Measurements from ENCODE around the gene TMEM116. TPM values are rescaled to one million over a fixed set of nuclear protein-coding genes. Genes with fewer than 3 reads are reported as not detected.

TMEM116 gene
- 6.0 and 6.2 TPM in 2 replicates for polyA plus RNA-seq (2013)

DNA sequence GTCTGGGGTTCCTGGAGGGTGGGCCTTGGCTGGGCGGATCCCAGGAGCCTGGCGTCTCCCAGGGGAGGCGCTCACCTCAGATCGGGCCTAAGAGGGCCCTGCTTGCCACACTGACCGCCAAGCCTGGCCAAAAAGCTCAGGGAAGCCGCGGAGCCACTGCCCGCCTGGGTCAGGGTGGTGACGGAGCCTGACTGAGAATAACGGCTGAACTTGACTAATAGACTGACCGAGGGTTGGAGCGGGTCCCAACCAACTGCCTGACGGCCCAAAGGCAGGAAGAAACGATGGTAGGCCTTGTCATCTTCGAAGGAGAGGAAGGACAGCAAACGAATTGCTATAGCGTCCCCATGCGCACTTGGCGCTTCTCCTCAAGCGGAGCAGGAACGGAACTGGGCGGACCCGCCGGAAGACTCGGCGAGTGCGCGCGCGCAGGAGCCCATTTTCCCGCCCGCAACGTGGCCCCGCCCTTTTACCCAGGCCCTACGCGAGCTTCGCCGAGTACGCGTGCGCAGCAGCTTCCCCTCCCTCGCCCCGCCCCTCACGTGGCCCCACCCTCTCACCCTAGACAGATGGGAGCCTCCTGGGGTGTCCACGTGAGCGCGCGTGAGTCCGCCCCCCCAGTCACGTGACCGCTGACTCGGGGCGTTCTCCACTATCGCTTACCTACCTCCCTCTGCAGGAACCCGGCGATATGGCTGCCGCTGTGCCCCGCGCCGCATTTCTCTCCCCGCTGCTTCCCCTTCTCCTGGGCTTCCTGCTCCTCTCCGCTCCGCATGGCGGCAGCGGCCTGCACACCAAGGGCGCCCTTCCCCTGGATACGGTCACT is at the start of gene TMEM116, which contains the start of gene ERP29:
TMEM116 (minus strand) TSS at position 391 of the 826 bp plus-strand sequence. CDS start 7,895 bp downstream, outside the sequence.
ERP29 (plus strand) TSS at position 652 of the 826 bp plus-strand sequence; CDS start at position 692, 40 bp downstream.
- peak within 1 kb of the TSS; percentile 54 for H2BK120ac ChIP-seq (ENCODE audit: insufficient read depth, low read length, poor library complexity)
- H2AK5ac ChIP-seq (ENCODE audit: low read length) = peak within 1 kb of the TSS; percentile 4
- no CpG with 5 or more reads among the region's 67 CpGs for WGBS (ENCODE audit: extremely low coverage, insufficient coverage, insufficient read length)
- peaks cover 7 to 13% of the 10 kb centered on the region in 2 experiments for H3K4me1 ChIP-seq (ENCODE audit: control insufficient read depth in 1 of 2, insufficient read depth in 2 of 2, low read length in 2 of 2)
- no peak within 1 kb of the TSS for H2BK12ac ChIP-seq (ENCODE audit: low read length)
- no peaks in the 10 kb centered on the region for H3K27me3 ChIP-seq (ENCODE audit: insufficient read depth, low read length)
- H3K4me3 ChIP-seq (ENCODE audit: low read depth, low read length) = peak within 1 kb of the TSS; percentile 99
- H2BK5ac ChIP-seq (ENCODE audit: low read depth, low read length, poor library complexity) = peak within 1 kb of the TSS; percentile 68
- peak within 1 kb of the TSS; percentile 96 for H4K91ac ChIP-seq (ENCODE audit: low read depth, low read length)
- peak within 1 kb of the TSS; percentile 78 for H4K12ac ChIP-seq (ENCODE audit: low read depth, low read length)
- peak within 1 kb of the TSS; percentile 95 for H3K27ac ChIP-seq (ENCODE audit: low read depth, low read length)
- H3K23ac ChIP-seq (ENCODE audit: low read length) = no peak within 1 kb of the TSS
- peaks cover 0 to 2% of the 10 kb centered on the region in 2 experiments for H3K36me3 ChIP-seq (ENCODE audit: control insufficient read depth in 1 of 2, insufficient read depth in 2 of 2, low read length in 2 of 2)
- H3K18ac ChIP-seq (ENCODE audit: low read length) = peak within 1 kb of the TSS; percentile 70
- H3K14ac ChIP-seq (ENCODE audit: low read length) = peak within 1 kb of the TSS; percentile 97
- peak; percentile 99 for DNase-seq
- H3K9me3 ChIP-seq (ENCODE audit: insufficient read depth, low read depth, low read length) = peaks cover 5% of the 10 kb centered on the region
- peaks cover 18% of the 10 kb centered on the region for H3K79me2 ChIP-seq (ENCODE audit: control insufficient read depth, insufficient read depth, low read length, poor library complexity)
- H4K8ac ChIP-seq (ENCODE audit: low read depth, low read length) = peak within 1 kb of the TSS; percentile 92
- H3K4ac ChIP-seq (ENCODE audit: low read depth, low read length) = peak within 1 kb of the TSS; percentile 97
- peaks cover 15% of the 10 kb centered on the region for H3K79me1 ChIP-seq (ENCODE audit: low read length)
- H3K4me2 ChIP-seq (ENCODE audit: low read length) = peak within 1 kb of the TSS; percentile 94
- peak within 1 kb of the TSS; percentile 72 for H2AFZ ChIP-seq (ENCODE audit: insufficient read depth, low read length, poor library complexity)
- H3K9ac ChIP-seq (ENCODE audit: low read length) = peak within 1 kb of the TSS; percentile 98

DNA sequence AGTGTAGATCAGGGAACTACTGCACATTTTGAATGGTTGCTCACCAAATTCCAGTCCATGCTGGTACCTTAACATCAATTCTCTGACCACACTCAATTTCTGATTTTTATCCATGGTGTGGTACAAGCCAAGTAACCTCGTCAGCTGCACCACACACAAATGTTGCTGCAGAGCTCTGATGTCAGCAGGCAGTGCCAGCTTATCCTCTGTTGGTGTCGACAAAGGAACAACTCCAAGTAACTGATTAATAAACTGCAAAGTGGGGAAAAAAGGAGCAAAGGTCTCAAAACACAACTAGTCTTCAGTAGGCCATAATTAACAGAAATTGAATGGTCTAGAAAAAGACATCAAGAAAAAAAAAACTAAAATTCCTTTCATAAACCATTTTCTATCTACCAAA is 48.2 kb upstream of the TMEM116 start:
- H4K12ac ChIP-seq (ENCODE audit: low read depth, low read length) = no peak overlapping the region
- H3K27me3 ChIP-seq (ENCODE audit: insufficient read depth, low read length) = no peaks in the 10 kb centered on the region
- H3K18ac ChIP-seq (ENCODE audit: low read length) = no peak overlapping the region
- no peak overlapping the region for H2BK12ac ChIP-seq (ENCODE audit: low read length)
- no peak overlapping the region for H2BK120ac ChIP-seq (ENCODE audit: insufficient read depth, low read length, poor library complexity)
- no peak overlapping the region for H2AK5ac ChIP-seq (ENCODE audit: low read length)
- H3K9me3 ChIP-seq (ENCODE audit: insufficient read depth, low read depth, low read length) = no peaks in the 10 kb centered on the region
- no peak overlapping the region for H3K4me2 ChIP-seq (ENCODE audit: low read length)
- peaks cover 26 to 28% of the 10 kb centered on the region in 2 experiments for H3K36me3 ChIP-seq (ENCODE audit: control insufficient read depth in 1 of 2, insufficient read depth in 2 of 2, low read length in 2 of 2)
- H3K79me1 ChIP-seq (ENCODE audit: low read length) = no peaks in the 10 kb centered on the region
- H3K4me3 ChIP-seq (ENCODE audit: low read depth, low read length) = no peak overlapping the region
- H3K23ac ChIP-seq (ENCODE audit: low read length) = no peak overlapping the region
- no peak overlapping the region for H3K9ac ChIP-seq (ENCODE audit: low read length)
- no peak overlapping the region for H3K27ac ChIP-seq (ENCODE audit: low read depth, low read length)
- H3K4me1 ChIP-seq (ENCODE audit: control insufficient read depth in 1 of 2, insufficient read depth in 2 of 2, low read length in 2 of 2) = no peaks in the 10 kb centered on the region
- H2AFZ ChIP-seq (ENCODE audit: insufficient read depth, low read length, poor library complexity) = no peak overlapping the region
- no peaks in the 10 kb centered on the region for H3K79me2 ChIP-seq (ENCODE audit: control insufficient read depth, insufficient read depth, low read length, poor library complexity)
- WGBS (ENCODE audit: extremely low coverage, insufficient coverage, insufficient read length) = no CpG with 5 or more reads among the region's 2 CpGs
- no peak for DNase-seq
- H4K91ac ChIP-seq (ENCODE audit: low read depth, low read length) = no peak overlapping the region
- H3K14ac ChIP-seq (ENCODE audit: low read length) = no peak overlapping the region
- no peak overlapping the region for H3K4ac ChIP-seq (ENCODE audit: low read depth, low read length)
- no peak overlapping the region for H4K8ac ChIP-seq (ENCODE audit: low read depth, low read length)
- H2BK5ac ChIP-seq (ENCODE audit: low read depth, low read length, poor library complexity) = no peak overlapping the region

DNA sequence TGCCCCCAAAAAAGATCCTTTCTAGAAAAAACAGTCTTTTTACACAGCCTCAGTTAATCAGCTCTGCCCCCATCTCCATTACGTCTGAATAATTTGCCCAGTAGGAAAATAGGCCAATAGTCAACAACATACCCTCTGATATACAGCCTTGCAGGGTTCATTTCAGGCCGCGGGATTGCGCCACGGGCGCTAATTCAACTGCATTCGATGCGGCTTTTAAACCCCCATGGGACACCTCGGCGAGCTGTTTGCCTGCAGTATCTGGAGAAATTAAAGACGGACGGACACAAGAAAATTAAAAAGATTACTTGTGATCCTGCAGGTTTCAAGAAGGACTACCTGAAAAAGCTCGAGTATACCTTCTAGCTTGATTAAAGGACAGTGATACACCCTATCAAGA is 36.4 kb upstream of the TMEM116 start:
- Histone ChIP-seq H3K36me3 (ENCODE audit: control insufficient read depth in 1 of 2, insufficient read depth in 2 of 2, low read length in 2 of 2) (peaks cover 11 to 37% of the 10 kb centered on the region in 2 experiments), H2BK5ac (ENCODE audit: low read depth, low read length, poor library complexity) (no peak overlapping the region), H2BK12ac (ENCODE audit: low read length) (no peak overlapping the region), H3K4me1 (ENCODE audit: control insufficient read depth in 1 of 2, insufficient read depth in 2 of 2, low read length in 2 of 2) (no peaks in the 10 kb centered on the region), H3K14ac (ENCODE audit: low read length) (no peak overlapping the region), H3K18ac (ENCODE audit: low read length) (no peak overlapping the region), H2BK120ac (ENCODE audit: insufficient read depth, low read length, poor library complexity) (no peak overlapping the region), H3K79me1 (ENCODE audit: low read length) (no peaks in the 10 kb centered on the region), H2AFZ (ENCODE audit: insufficient read depth, low read length, poor library complexity) (no peak overlapping the region), H4K8ac (ENCODE audit: low read depth, low read length) (no peak overlapping the region), H3K9ac (ENCODE audit: low read length) (no peak overlapping the region), H3K9me3 (ENCODE audit: insufficient read depth, low read depth, low read length) (no peaks in the 10 kb centered on the region), H3K23ac (ENCODE audit: low read length) (no peak overlapping the region), H4K12ac (ENCODE audit: low read depth, low read length) (no peak overlapping the region), H3K27ac (ENCODE audit: low read depth, low read length) (no peak overlapping the region), H3K4me2 (ENCODE audit: low read length) (no peak overlapping the region), H2AK5ac (ENCODE audit: low read length) (no peak overlapping the region), H4K91ac (ENCODE audit: low read depth, low read length) (no peak overlapping the region), H3K79me2 (ENCODE audit: control insufficient read depth, insufficient read depth, low read length, poor library complexity) (no peaks in the 10 kb centered on the region), H3K4ac (ENCODE audit: low read depth, low read length) (no peak overlapping the region), H3K27me3 (ENCODE audit: insufficient read depth, low read length) (no peaks in the 10 kb centered on the region), H3K4me3 (ENCODE audit: low read depth, low read length) (no peak overlapping the region)
- DNase-seq = no peak
- WGBS (ENCODE audit: extremely low coverage, insufficient coverage, insufficient read length) = no CpG with 5 or more reads among the region's 13 CpGs

DNA sequence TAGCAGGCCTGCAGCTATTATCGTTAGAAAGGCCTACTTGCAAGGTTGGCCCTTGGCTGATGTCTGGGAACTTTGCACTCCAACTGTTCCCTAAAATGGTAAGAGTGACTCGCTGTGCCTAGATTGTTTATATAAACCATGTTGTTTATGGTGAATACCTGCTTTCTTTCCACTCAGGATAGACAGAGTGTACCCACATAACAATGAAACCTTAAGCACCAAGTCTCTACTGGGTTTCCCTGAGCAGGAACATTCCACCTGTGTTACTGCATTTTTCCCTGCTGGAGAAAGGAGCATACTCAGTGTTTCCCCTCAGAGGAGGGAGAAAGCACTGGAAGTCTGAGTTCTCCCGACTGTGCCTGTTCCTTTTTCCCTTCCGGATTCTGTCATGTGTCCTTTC is 33.0 kb upstream of the TMEM116 start:
- H2AK5ac ChIP-seq (ENCODE audit: low read length) = no peak overlapping the region
- H3K14ac ChIP-seq (ENCODE audit: low read length) = no peak overlapping the region
- no CpG with 5 or more reads among the region's 4 CpGs for WGBS (ENCODE audit: extremely low coverage, insufficient coverage, insufficient read length)
- no peak overlapping the region for H3K23ac ChIP-seq (ENCODE audit: low read length)
- no peaks in the 10 kb centered on the region for H3K27me3 ChIP-seq (ENCODE audit: insufficient read depth, low read length)
- no peak overlapping the region for H2BK120ac ChIP-seq (ENCODE audit: insufficient read depth, low read length, poor library complexity)
- H3K36me3 ChIP-seq (ENCODE audit: control insufficient read depth in 1 of 2, insufficient read depth in 2 of 2, low read length in 2 of 2) = peaks cover 21 to 26% of the 10 kb centered on the region in 2 experiments
- no peak overlapping the region for H3K4me3 ChIP-seq (ENCODE audit: low read depth, low read length)
- H3K9me3 ChIP-seq (ENCODE audit: insufficient read depth, low read depth, low read length) = no peaks in the 10 kb centered on the region
- no peak overlapping the region for H3K9ac ChIP-seq (ENCODE audit: low read length)
- H4K12ac ChIP-seq (ENCODE audit: low read depth, low read length) = no peak overlapping the region
- no peak overlapping the region for H4K91ac ChIP-seq (ENCODE audit: low read depth, low read length)
- H3K18ac ChIP-seq (ENCODE audit: low read length) = no peak overlapping the region
- no peak for DNase-seq
- no peaks in the 10 kb centered on the region for H3K79me1 ChIP-seq (ENCODE audit: low read length)
- H2BK12ac ChIP-seq (ENCODE audit: low read length) = no peak overlapping the region
- no peak overlapping the region for H3K4me2 ChIP-seq (ENCODE audit: low read length)
- no peak overlapping the region for H2AFZ ChIP-seq (ENCODE audit: insufficient read depth, low read length, poor library complexity)
- H3K27ac ChIP-seq (ENCODE audit: low read depth, low read length) = no peak overlapping the region
- H3K4me1 ChIP-seq (ENCODE audit: control insufficient read depth in 1 of 2, insufficient read depth in 2 of 2, low read length in 2 of 2) = no peaks in the 10 kb centered on the region
- no peak overlapping the region for H4K8ac ChIP-seq (ENCODE audit: low read depth, low read length)
- H2BK5ac ChIP-seq (ENCODE audit: low read depth, low read length, poor library complexity) = no peak overlapping the region
- no peak overlapping the region for H3K4ac ChIP-seq (ENCODE audit: low read depth, low read length)
- no peaks in the 10 kb centered on the region for H3K79me2 ChIP-seq (ENCODE audit: control insufficient read depth, insufficient read depth, low read length, poor library complexity)
